HCT116 (cell line): ENCODE data around the gene MYO16.

Source experiments
- CTCF ChIP-seq, 3 experiments: fragments of 200-600 bp in 1 of 3; sonication (generic) in 1 of 3; IDR thresholded peaks in 2 of 3; conservative IDR thresholded peaks in 1 of 3; 2 replicates each; pipeline ENCODE4 v1.5.1; 2012 to 2017; ENCODE audit warnings: low read depth in 2 of 3, low read length in 2 of 3, antibody characterized with exemption in 1 of 3, borderline replicate concordance in 1 of 3, control low read depth in 1 of 3, mild to moderate bottlenecking in 1 of 3, mixed read lengths in 1 of 3, mixed run types in 1 of 3, moderate library complexity in 1 of 3; ENCODE audit not compliant: insufficient read depth in 1 of 3
- POLR2A ChIP-seq: IDR thresholded peaks from 2 replicates; pipeline ENCODE4 v1.7.0; 2011; ENCODE audit warnings: borderline replicate concordance; ENCODE audit not compliant: insufficient read depth, insufficient read length; ENCODE audit errors: extremely low read depth

- TF ChIP-seq CTCF (IDR thresholded peaks at IDR 0.05 in 2 of 3, conservative IDR thresholded peaks at IDR 0.05 in 1 of 3; ENCODE audit: borderline replicate concordance in 1 of 3, insufficient read depth in 1 of 3, low read depth in 2 of 3, low read length in 2 of 3) (no peak), POLR2A (no peak)
These were observed 352.0 kb downstream of the MYO16 start for GRCh38 chr13:108981407-108981806.
